ENCODE measurements around the gene NAE1. TPM values are rescaled to one million over a fixed set of nuclear protein-coding genes. Genes with fewer than 3 reads are reported as not detected.

NAE1 gene
- total RNA-seq, 1 experiment from 2014 or later: 65.7 TPM

DNA sequence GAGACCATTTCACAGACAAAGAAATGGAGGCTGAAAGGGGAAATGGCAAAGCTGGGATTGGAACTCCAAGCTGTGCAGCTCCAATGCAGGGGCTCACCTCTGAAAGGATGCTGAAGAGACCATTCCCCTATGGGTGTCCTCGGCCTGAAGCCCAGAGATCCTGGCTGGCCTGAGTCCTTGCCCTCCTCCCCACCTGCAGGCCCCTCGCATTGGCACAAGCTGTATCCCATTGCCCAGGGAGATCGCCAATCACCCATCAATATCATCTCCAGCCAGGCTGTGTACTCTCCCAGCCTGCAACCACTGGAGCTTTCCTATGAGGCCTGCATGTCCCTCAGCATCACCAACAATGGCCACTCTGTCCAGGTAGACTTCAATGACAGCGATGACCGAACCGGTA lies 16.1 kb upstream of the NAE1 start:
- H3K9me3 Mint-ChIP-seq (ENCODE audit: unreplicated experiment): no peaks in the 10 kb centered on the region

DNA sequence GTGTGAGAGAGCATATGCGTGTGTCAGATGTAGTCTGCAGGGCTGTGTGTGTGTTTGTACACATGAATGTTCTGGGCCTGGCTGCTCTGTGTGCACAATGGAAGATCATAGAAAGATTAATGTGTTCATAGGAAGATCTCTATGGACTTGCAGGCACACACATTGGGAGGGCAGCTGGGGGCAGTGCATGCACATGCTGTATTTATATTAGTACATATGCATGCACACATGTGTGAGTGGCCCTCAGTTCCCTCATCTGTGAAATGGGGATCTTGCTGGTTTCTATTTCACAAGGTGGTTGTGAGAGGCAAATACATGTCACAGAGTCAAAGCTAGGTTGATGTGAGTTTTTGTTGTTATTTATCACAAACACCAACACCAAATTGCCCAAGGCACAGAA lies 15.5 kb upstream of the NAE1 start:
- H3K4me1 Mint-ChIP-seq (ENCODE audit: insufficient read depth, unreplicated experiment): peaks cover 7% of the 10 kb centered on the region
- intact Hi-C loops (cut with micrococcal nuclease): no loop called here
- H3K27ac Mint-ChIP-seq (ENCODE audit: low read depth, unreplicated experiment): no peak overlapping the region
- H3K4me3 Mint-ChIP-seq (ENCODE audit: unreplicated experiment): no peak overlapping the region
- peaks cover 6% of the 10 kb centered on the region for H3K36me3 Mint-ChIP-seq (ENCODE audit: insufficient read depth, unreplicated experiment)
- DNase-seq (ENCODE audit: unreplicated experiment): no peak
- TF ChIP-seq, protein P1, sequence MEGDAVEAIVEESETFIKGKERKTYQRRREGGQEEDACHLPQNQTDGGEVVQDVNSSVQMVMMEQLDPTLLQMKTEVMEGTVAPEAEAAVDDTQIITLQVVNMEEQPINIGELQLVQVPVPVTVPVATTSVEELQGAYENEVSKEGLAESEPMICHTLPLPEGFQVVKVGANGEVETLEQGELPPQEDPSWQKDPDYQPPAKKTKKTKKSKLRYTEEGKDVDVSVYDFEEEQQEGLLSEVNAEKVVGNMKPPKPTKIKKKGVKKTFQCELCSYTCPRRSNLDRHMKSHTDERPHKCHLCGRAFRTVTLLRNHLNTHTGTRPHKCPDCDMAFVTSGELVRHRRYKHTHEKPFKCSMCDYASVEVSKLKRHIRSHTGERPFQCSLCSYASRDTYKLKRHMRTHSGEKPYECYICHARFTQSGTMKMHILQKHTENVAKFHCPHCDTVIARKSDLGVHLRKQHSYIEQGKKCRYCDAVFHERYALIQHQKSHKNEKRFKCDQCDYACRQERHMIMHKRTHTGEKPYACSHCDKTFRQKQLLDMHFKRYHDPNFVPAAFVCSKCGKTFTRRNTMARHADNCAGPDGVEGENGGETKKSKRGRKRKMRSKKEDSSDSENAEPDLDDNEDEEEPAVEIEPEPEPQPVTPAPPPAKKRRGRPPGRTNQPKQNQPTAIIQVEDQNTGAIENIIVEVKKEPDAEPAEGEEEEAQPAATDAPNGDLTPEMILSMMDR (IDR thresholded peaks at IDR 0.05; ENCODE audit: unreplicated experiment): no peak
- no peaks in the 10 kb centered on the region for H3K9me3 Mint-ChIP-seq (ENCODE audit: unreplicated experiment)
- POLR2A ChIA-PET: no interaction called here
- BruUV-seq (replicated peaks): no TSS peak
- peaks cover 11% of the 10 kb centered on the region for H3K27me3 Mint-ChIP-seq (ENCODE audit: insufficient read depth, unreplicated experiment)
- CTCF ChIA-PET: interaction anchor here (1.0 to 5.5 kb wide), 3 partner anchors 11 to 21 kb away, joined by 4 to 39 read pairs (median 21); partner anchors contain the start of gene NAE1

More for the DNA sequence above, 16.1 kb upstream of the NAE1 start:
- peaks cover 7% of the 10 kb centered on the region for H3K4me1 Mint-ChIP-seq (ENCODE audit: insufficient read depth, unreplicated experiment)
- H3K4me3 Mint-ChIP-seq (ENCODE audit: unreplicated experiment): no peak overlapping the region
- H3K27ac Mint-ChIP-seq (ENCODE audit: low read depth, unreplicated experiment): no peak overlapping the region
- no TSS peak for BruUV-seq (replicated peaks)
- TF ChIP-seq, protein P1 (IDR thresholded peaks at IDR 0.05; ENCODE audit: unreplicated experiment): no peak
- H3K36me3 Mint-ChIP-seq (ENCODE audit: insufficient read depth, unreplicated experiment): peaks cover 6% of the 10 kb centered on the region
- CTCF ChIA-PET: interaction anchor here (2.9 to 5.5 kb wide), 2 partner anchors 16 to 21 kb away, joined by 21 to 39 read pairs; partner anchors contain the start of gene NAE1
- POLR2A ChIA-PET: interaction anchor here (1.0 kb wide), 1 partner anchor 10 kb away, joined by 3 read pairs; no protein-coding TSS in a partner anchor
- H3K27me3 Mint-ChIP-seq (ENCODE audit: insufficient read depth, unreplicated experiment): peaks cover 11% of the 10 kb centered on the region
- no peak for DNase-seq (ENCODE audit: unreplicated experiment)
- intact Hi-C loops (cut with micrococcal nuclease): no loop called here

DNA sequence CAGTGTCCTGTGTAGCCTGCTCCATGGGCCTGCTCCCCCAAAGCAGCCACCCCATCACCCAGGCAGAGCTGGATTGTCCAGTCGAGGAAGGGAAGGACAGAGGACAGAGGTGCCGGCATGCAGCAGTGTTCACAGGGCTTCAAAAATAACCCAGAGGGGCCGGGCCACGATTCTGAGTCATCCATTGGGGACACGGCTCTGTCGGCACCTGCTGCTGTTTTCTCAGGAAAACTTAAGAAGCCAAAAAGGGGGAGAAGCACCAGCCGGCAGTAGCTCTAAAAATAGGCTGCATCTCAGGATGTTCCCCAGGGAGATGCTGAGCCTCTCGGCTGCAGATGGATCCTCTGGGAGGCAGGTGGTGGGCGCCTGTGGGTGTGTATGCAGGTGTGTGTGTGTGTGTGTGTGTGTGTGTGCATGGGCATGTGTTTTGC lies 15.0 kb upstream of the NAE1 start:
- ChIA-PET CTCF (interaction anchor here (1.0 to 5.5 kb wide), 3 partner anchors 11 to 22 kb away, joined by 4 to 39 read pairs (median 21); partner anchors contain the start of gene NAE1), POLR2A (no interaction called here)
- TF ChIP-seq, protein P1 (IDR thresholded peaks at IDR 0.05; ENCODE audit: unreplicated experiment): no peak
- intact Hi-C loops (cut with micrococcal nuclease): no loop called here
- DNase-seq (ENCODE audit: unreplicated experiment): peak; percentile 23
- no TSS peak for BruUV-seq (replicated peaks)
- no peaks in the 10 kb centered on the region for H3K9me3 Mint-ChIP-seq (ENCODE audit: unreplicated experiment)
- H3K4me1 Mint-ChIP-seq (ENCODE audit: insufficient read depth, unreplicated experiment): peaks cover 7% of the 10 kb centered on the region
- H3K36me3 Mint-ChIP-seq (ENCODE audit: insufficient read depth, unreplicated experiment): peaks cover 6% of the 10 kb centered on the region
- H3K4me3 Mint-ChIP-seq (ENCODE audit: unreplicated experiment): no peak overlapping the region
- peaks cover 11% of the 10 kb centered on the region for H3K27me3 Mint-ChIP-seq (ENCODE audit: insufficient read depth, unreplicated experiment)
- H3K27ac Mint-ChIP-seq (ENCODE audit: low read depth, unreplicated experiment): no peak overlapping the region

DNA sequence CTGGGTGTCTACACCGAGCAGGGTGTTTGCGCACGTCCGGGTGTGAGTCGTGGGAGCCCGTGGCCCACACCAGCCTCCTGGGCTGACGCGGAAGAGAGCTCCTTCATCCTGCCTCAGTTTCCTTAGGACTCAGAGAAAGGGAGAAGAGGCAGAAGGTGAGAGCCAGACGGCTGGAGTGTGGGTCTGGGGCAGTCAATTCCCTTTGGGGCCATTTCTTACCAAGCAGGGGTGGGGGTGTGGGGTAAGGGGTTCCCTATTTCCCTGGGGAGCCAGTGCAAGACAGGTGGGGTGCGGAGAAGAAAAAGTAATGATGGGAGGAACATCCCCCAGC lies 14.3 kb upstream of the NAE1 start:
- TF ChIP-seq, protein P1 (IDR thresholded peaks at IDR 0.05; ENCODE audit: unreplicated experiment): no peak
- POLR2A ChIA-PET: no interaction called here
- H3K4me1 Mint-ChIP-seq (ENCODE audit: insufficient read depth, unreplicated experiment): peaks cover 7% of the 10 kb centered on the region
- peaks cover 11% of the 10 kb centered on the region for H3K27me3 Mint-ChIP-seq (ENCODE audit: insufficient read depth, unreplicated experiment)
- BruUV-seq (replicated peaks): no TSS peak
- H3K9me3 Mint-ChIP-seq (ENCODE audit: unreplicated experiment): no peaks in the 10 kb centered on the region
- CTCF ChIA-PET: interaction anchor here (0.6 to 5.5 kb wide), 4 partner anchors 10 to 236 kb away, joined by 3 to 39 read pairs (median 12); partner anchors contain the start of gene NAE1
- DNase-seq (ENCODE audit: unreplicated experiment): no peak
- H3K36me3 Mint-ChIP-seq (ENCODE audit: insufficient read depth, unreplicated experiment): peaks cover 6% of the 10 kb centered on the region
- H3K27ac Mint-ChIP-seq (ENCODE audit: low read depth, unreplicated experiment): no peak overlapping the region
- H3K4me3 Mint-ChIP-seq (ENCODE audit: unreplicated experiment): no peak overlapping the region
- intact Hi-C loops (cut with micrococcal nuclease): no loop called here

Data from MCF 10A (cell line).